ENCODE measurements around the gene ACACA. TPM values are rescaled to one million over a fixed set of nuclear protein-coding genes. Genes with fewer than 3 reads are reported as not detected.

ACACA gene
- polyA plus RNA-seq, 1 experiment, result 57.9 TPM

DNA sequence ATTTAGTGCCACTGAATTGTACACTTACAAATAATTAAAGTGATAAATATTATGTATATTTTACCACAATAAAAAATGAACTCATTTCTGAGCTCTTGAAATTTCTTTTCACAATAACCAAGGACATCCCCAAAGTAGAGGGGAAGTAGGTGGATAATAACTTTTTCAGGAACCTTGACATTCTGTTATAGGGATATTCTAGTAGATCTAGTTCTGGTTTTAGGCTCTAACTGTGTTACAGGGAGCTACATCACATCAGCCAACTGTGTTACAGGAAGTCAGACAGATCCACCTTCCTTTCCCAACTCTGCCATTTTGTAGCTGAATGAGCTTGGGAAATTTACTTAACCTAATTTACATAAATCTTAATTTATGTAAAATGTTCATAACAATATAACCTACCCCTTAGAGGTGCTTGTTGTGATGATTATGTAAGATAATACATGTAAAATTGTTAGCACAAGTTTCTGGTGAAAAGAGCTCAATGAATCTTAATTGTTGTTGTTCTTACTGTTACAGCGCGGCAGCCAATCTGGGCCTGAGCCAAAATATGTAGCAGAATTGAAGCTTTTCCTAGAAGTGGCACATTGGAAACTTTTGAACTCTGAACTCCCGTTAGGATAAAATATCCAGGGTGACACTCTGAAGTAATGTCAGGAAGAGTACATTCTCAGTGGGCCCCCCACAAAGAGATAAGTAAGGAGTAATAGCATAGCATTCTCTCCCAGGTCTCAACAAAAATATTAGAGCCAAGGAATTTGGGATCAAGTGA, 288.1 kb downstream of the ACACA start:
- CTCF ChIA-PET, result interaction anchor here (0.8 to 1.1 kb wide), 3 partner anchors 13 to 121 kb away, joined by 3 to 4 read pairs (median 3); no protein-coding TSS in a partner anchor
- POLR2A ChIA-PET, result no interaction called here
- no peak for DNase-seq (ENCODE audit: low read depth, low spot score)
- Histone ChIP-seq H3K4me3 (ENCODE audit: low read depth, low read length) (no peak overlapping the region), H3K27me3 (ENCODE audit: control insufficient read depth, insufficient read depth, low read length) (no peaks in the 10 kb centered on the region), H3K27ac (ENCODE audit: low read depth, low read length) (no peak overlapping the region), H3K9me3 (ENCODE audit: control insufficient read depth, insufficient read depth, low read length) (no peaks in the 10 kb centered on the region)
- TF ChIP-seq, protein P1, sequence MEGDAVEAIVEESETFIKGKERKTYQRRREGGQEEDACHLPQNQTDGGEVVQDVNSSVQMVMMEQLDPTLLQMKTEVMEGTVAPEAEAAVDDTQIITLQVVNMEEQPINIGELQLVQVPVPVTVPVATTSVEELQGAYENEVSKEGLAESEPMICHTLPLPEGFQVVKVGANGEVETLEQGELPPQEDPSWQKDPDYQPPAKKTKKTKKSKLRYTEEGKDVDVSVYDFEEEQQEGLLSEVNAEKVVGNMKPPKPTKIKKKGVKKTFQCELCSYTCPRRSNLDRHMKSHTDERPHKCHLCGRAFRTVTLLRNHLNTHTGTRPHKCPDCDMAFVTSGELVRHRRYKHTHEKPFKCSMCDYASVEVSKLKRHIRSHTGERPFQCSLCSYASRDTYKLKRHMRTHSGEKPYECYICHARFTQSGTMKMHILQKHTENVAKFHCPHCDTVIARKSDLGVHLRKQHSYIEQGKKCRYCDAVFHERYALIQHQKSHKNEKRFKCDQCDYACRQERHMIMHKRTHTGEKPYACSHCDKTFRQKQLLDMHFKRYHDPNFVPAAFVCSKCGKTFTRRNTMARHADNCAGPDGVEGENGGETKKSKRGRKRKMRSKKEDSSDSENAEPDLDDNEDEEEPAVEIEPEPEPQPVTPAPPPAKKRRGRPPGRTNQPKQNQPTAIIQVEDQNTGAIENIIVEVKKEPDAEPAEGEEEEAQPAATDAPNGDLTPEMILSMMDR (IDR thresholded peaks at IDR 0.05; ENCODE audit: low read depth, low read length), result no peak

DNA sequence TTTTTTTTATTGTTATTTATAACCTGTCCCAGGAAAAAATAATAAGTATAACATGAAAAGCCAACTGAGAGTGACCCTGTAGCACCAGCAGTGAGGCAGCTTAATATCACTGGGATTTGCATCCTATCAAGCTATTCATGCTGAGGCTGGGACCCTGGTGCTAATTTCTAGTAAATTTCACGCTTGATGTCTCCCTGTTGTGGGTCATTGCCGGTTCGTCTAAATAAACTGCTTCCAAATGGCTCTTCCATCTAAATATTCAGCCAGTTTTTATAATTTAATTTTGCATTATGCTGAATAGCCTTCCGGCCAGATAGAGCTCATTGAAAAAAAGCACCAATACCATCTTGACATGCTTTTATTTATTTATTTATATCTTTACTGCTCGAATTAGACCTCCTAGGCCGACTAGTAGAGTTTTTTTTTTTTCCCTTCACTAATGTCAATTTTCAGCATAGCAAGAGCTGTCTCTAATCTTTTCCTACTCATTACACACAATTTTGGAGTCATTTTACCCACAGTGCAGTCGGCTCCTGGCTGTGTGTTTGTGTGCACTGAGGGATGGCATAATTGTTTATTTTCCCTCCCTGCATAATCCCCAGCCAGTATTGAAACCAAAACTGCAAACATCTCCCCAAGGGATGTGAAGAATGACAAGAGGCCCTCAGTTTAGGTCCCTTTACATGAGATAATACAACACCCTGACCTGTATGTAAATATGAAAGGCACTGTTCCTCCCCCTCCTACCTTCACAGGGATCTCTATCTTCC, 289.1 kb downstream of the ACACA start:
- Histone ChIP-seq H3K9me3 (ENCODE audit: control insufficient read depth, insufficient read depth, low read length) (no peaks in the 10 kb centered on the region), H3K4me3 (ENCODE audit: low read depth, low read length) (no peak overlapping the region), H3K27me3 (ENCODE audit: control insufficient read depth, insufficient read depth, low read length) (no peaks in the 10 kb centered on the region), H3K27ac (ENCODE audit: low read depth, low read length) (no peak overlapping the region)
- ChIA-PET CTCF (interaction anchor here (0.8 to 1.7 kb wide), 5 partner anchors 14 to 514 kb away, joined by 3 to 10 read pairs (median 4); no protein-coding TSS in a partner anchor), POLR2A (no interaction called here)
- TF ChIP-seq, protein P1 (IDR thresholded peaks at IDR 0.05; ENCODE audit: low read depth, low read length), result no peak
- no peak for DNase-seq (ENCODE audit: low read depth, low spot score)

DNA sequence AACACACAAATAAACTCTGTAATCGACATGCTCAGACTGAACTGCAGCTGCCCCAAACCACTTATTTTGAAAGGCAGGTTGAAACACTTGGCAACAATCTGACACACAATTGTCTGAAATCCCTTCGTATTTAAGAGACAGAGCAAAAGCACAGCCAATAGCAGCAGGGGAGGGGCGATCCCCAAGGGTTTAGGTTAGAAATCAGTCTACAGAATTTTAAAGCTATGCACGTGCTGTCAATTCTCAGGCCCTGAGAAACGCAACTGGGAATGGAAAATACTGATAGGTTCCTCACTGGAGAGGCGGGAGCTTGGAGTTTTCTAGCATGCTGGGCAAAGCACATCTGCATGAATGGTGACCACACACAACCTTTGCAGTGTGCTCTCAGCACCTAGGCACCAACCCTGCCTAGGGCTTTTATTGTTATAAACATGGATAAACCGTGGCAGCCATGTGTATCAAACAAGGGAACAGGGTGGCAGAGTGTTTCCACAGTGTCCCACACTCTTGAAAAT, 289.9 kb downstream of the ACACA start:
- POLR2A ChIA-PET, result no interaction called here
- Histone ChIP-seq H3K4me3 (ENCODE audit: low read depth, low read length) (no peak overlapping the region), H3K27me3 (ENCODE audit: control insufficient read depth, insufficient read depth, low read length) (no peaks in the 10 kb centered on the region), H3K27ac (ENCODE audit: low read depth, low read length) (no peak overlapping the region), H3K9me3 (ENCODE audit: control insufficient read depth, insufficient read depth, low read length) (no peaks in the 10 kb centered on the region)
- TF ChIP-seq, protein P1 (IDR thresholded peaks at IDR 0.05; ENCODE audit: low read depth, low read length), result no peak
- CTCF ChIA-PET, result interaction anchor here (0.9 to 1.7 kb wide), 3 partner anchors 69 to 514 kb away, joined by 3 to 10 read pairs (median 6); no protein-coding TSS in a partner anchor
- no peak for DNase-seq (ENCODE audit: low read depth, low spot score)

DNA sequence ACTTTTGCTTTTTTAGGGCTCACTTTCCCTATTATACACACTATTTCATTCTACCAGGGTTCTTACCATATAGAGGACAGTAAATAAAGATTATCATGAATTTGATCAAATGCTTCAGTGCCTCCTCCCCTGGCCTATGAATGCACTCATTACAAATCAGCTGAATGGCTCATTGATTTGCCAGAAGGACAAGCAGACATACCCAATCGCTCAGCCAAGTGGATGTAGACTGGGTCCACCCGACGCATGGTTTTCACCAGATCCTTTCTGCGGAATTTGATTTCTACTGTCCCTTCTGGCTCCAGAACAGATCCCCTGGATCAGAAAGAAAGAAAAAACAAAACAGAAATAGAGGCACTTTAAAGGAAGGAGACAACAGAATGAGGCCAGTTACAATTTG, 295.3 kb downstream of the ACACA start:
- H3K4me3 ChIP-seq (ENCODE audit: low read depth, low read length), result no peak overlapping the region
- DNase-seq (ENCODE audit: low read depth, low spot score), result no peak
- no peak overlapping the region for H3K27ac ChIP-seq (ENCODE audit: low read depth, low read length)
- TF ChIP-seq, protein P1 (IDR thresholded peaks at IDR 0.05; ENCODE audit: low read depth, low read length), result no peak
- POLR2A ChIA-PET, result no interaction called here
- no peaks in the 10 kb centered on the region for H3K9me3 ChIP-seq (ENCODE audit: control insufficient read depth, insufficient read depth, low read length)
- H3K27me3 ChIP-seq (ENCODE audit: control insufficient read depth, insufficient read depth, low read length), result no peaks in the 10 kb centered on the region
- CTCF ChIA-PET, result interaction anchor here (0.9 kb wide), 1 partner anchor 64 kb away, joined by 3 read pairs; no protein-coding TSS in a partner anchor

All from AG04450 (cell line).